GM21737 (cell line): ENCODE data around the gene RER1.
"Not testable (repeated sequence)": the region's sequence is repeated elsewhere in the genome, so short reads cannot be mapped to it uniquely, and the experiment has no call there.

ENCODE experiments used
- ATAC-seq: cut with Tn5 transposase; IDR thresholded peaks from one replicate; pipeline ENCODE4 v1.9.1; 2021; ENCODE audit warnings: mild to moderate bottlenecking, moderate library complexity; ENCODE audit not compliant: unreplicated experiment

RER1 gene

DNA sequence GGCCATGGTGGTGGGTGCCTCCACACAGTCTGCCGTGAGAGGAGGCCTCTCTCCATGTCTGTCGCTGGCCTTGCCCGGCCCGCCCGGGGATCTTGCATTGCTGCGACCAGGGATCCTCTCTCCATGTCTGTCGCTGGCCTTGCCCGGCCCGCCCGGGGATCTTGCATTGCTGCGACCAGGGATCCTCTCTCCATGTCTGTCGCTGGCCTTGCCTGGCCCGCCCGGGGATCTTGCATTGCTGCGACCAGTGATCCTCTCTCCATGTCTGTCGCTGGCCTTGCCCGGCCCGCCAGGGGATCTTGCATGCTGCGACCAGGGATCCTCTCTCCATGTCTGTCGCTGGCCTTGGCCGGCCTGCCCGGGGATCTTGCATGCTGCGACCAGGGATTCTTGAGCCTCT lies 48.7 kb downstream of the RER1 start:
- not testable (repeated sequence) for ATAC-seq

DNA sequence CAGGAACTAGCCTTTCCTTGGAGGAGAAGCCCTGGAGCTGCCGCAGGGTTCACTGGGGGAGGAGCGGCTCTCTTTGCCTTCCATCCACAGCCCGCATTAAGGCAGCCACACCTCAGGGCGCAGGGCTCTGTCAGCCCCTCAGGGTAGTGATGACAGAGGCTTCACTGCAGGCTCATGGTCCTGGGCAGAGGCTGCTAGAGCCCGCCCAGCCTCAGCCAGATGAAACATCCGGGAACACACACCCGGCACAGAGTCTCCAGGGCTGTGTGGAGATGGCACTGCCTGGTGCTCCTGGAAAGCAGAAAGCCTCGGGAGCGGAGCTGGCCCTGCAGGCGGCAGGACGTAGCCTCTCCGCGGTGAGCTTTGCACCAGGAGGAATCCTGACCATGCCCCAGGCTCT lies 50.1 kb downstream of the RER1 start:
- no peak for ATAC-seq

- ATAC-seq: no peak
Measured at GRCh38 chr1:2442661-2443060, 51.0 kb downstream of the RER1 start.

- ATAC-seq: no peak
Measured at GRCh38 chr1:2443277-2444137, 51.9 kb downstream of the RER1 start.

DNA sequence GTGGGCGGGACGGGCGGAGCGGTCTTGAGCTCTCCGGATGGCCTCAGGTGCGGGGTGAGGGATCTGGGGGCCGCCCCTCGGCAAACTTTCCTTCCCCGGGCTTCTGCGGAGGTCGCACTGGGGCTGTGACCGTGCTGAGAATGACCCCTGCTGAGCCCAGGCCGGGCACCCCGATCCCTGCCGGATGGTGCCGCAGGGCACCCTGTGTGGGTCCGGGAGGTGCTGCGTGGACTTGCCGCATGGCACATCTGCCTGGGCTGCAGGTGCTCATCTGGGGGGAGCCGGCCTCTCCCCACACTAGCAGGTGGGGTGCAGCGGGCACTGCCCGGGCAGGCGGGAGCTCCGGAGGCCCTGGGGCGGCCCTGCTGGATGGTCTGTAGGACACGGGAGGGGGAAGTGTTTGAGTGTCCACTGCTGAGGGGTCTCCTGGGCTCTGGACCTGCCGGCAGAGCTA lies 52.5 kb downstream of the RER1 start:
- ATAC-seq: no peak

- no peak for ATAC-seq
Measured at GRCh38 chr1:2445162-2445822, 53.7 kb downstream of the RER1 start.

GRCh38 chr1:2445823-2446215 lies 54.2 kb downstream of the RER1 start:
- no peak for ATAC-seq

GRCh38 chr1:2446394-2446793 lies 54.8 kb downstream of the RER1 start:
- ATAC-seq: no peak

DNA sequence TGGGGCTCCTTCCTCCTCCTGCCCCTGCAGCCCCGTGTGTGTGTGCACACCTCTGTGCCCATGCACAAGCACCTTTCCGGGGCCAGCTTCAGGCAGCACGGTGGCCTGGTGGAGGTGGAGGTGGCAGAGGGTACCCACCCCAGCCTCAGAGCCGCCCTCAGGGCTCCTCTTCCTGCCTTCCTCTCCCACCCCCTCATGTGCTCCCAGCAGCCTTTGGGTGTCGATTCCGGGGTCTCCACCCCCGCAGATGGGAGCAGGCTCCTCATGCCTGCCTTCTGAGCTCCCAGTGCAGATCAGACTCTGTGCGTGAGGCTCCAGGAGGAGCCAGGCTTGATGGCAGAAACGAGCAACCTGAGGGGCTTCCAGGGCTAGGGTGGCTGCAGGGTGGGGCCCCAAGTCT lies 55.2 kb downstream of the RER1 start:
- no peak for ATAC-seq

- no peak for ATAC-seq
Measured at GRCh38 chr1:2447276-2448097, 55.8 kb downstream of the RER1 start.

- ATAC-seq: no peak
Measured at GRCh38 chr1:2448098-2448445, 56.4 kb downstream of the RER1 start.

DNA sequence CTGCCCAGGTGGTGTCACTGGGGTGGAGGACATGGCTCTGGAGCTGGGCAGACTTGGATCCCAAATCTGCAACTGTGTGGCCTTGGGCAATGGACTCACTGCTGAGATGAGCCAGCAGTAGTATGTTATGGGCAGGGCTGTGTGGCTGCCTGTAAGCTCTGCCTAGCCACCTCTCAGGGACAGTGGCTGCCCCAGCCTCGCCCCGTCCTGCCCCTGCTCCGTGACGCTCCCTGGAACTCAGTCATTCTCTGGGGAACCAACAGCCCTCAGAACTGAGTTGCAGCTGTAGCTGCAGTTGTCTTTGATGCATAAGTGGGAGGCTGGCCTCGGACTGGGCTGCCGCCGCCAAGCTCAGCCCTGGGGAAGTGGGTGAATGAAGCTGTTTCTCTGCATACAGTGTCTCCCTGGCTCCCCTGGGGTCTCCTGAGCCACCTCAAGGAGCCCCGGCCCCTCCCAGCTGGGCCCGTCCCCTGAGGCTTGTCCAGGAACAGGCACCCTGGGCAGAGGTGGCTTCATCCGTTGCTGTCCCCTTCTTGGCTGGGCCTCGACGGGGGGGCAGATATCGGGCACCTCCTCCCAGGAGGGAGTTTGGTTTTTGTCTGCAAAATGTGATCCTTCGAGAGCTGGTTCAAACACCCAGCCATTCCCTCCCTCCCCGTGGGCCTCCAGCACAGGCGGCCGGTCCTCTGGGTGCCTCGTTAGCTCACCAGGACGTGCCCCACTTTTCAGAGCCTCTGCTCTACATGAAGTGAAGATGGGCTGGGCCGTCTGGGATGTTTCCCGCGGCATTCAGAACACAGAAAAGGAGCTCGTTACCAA lies 58.2 kb downstream of the RER1 start:
- no peak for ATAC-seq

GRCh38 chr1:2451741-2452140 lies 60.1 kb downstream of the RER1 start:
- no peak for ATAC-seq

- no peak for ATAC-seq
Measured at GRCh38 chr1:2452201-2452931, 60.7 kb downstream of the RER1 start.

DNA sequence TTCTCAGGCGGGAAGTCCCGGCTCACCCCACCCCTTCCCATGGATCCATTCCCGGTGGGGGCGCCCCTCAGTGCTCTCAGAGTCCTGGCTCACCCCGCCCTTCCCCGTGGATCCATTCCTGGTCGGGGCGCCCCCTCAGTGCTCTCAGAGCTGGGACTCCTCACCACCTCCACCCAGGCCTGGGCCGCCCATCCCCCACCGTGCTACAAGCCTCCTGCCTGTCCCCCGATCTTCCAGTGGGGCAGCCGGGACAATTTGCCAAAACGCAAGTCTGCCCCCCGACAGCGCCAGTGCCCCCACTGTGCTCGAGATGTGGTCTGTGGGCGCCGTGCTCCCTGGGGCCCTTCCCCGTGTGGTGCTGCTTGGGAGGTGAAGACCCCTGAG lies 61.3 kb downstream of the RER1 start:
- no peak for ATAC-seq

DNA sequence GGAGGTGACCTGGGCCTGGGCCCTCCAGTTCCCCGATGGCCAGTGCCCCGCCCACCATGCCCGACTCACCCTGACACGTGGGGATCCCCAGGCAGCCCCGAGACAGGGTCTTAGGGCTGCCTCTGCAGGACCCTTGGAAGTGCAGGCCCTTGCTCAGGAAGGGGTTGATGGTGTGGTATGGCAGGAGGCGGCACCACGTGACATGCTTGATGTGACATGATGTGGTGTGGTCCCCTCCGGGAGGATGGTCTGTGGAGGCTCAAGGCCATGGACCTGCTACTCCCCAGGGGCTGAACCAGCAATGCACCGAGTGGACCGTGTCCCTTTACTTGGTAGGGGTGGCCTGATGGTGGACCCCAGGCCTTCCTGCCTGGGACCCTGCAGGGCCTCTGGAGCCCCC lies 62.6 kb downstream of the RER1 start:
- no peak for ATAC-seq
